GM12878 (cell line): Measurements from ENCODE around the gene CD300E.

Source experiments
- SREBF1 ChIP-seq: IDR thresholded peaks from 2 replicates; pipeline ENCODE4 v1.6.1; 2012; ENCODE audit warnings: mild to moderate bottlenecking, low read length
- STAT1 ChIP-seq: fragments of 450-650 bp; conservative IDR thresholded peaks from 2 replicates; pipeline ENCODE4 v1.6.1; 2014; ENCODE audit warnings: antibody characterized with exemption, mild to moderate bottlenecking
- TAF1 ChIP-seq: IDR thresholded peaks from 2 replicates; pipeline ENCODE4 v1.6.1; 2011; ENCODE audit warnings: mild to moderate bottlenecking, low read depth, low read length, borderline replicate concordance
- YBX1 ChIP-seq: fragments of 450-650 bp; IDR thresholded peaks from 2 replicates; pipeline ENCODE4 v1.6.1; 2016; ENCODE audit warnings: antibody characterized with exemption
- ZNF274 ChIP-seq: IDR thresholded peaks from one replicate; pipeline ENCODE4 v1.8.0; 2011; ENCODE audit not compliant: insufficient read length, insufficient read depth

DNA sequence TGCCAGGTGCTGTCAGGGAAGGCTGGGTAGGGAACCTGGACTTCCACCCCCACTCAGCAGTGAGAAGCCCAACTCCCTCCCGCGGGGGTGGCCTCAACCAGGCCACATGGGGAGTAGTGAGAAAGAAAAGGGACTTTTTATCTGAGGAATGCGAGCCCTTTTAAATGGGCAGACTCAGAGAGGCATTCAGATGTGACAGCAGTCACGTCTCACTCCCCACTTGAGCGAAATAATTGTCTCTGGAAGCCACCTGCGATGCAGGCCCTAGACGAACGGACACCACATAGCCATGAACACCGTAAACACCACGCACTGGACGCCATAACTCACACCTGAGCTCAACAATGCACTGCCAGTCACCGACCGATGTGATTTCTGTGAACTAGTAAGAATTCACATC is 11.9 kb upstream of the CD300E start:
- no peak for TF ChIP-seq YBX1
- no peak for TF ChIP-seq STAT1
- no peak for TF ChIP-seq SREBF1
- TF ChIP-seq TAF1: no peak
- no peak for TF ChIP-seq ZNF274
